ENCODE results near the gene TM4SF4. TPM values are rescaled to one million over a fixed set of nuclear protein-coding genes. Genes with fewer than 3 reads are reported as not detected.

The TM4SF4 gene
- polyA plus RNA-seq, 1 donor (not counting 4 experiments of a cell fraction or from before 2014, with no cell fraction given), result not detected

GRCh38 chr3:149502438-149502837 lies 27.9 kb downstream of the TM4SF4 start:
- Histone ChIP-seq H2AFZ (ENCODE audit: control insufficient read depth, low read length) (no peak overlapping the region), H3K4me2 (ENCODE audit: control insufficient read depth, extremely low read depth, insufficient read depth, low read depth, low read length) (no peak overlapping the region), H3K9ac (ENCODE audit: control insufficient read depth, extremely low read depth, insufficient read depth, low read length) (no peak overlapping the region), H3K9me1 (ENCODE audit: control insufficient read depth, extremely low read depth, insufficient read depth, low read length) (no peaks in the 10 kb centered on the region), H3K4me3 (ENCODE audit: control insufficient read depth in 2 of 3, extremely low read depth in 1 of 3, insufficient read depth in 2 of 3, low read depth in 1 of 3, low read length in 3 of 3) (no peak overlapping the region), H3K4me1 (ENCODE audit: control insufficient read depth, extremely low read depth, insufficient read depth, low read length) (no peaks in the 10 kb centered on the region), H3K27ac (ENCODE audit: control insufficient read depth, insufficient read depth, low read length) (no peak overlapping the region), H3K79me2 (ENCODE audit: control insufficient read depth, insufficient read depth, low read length) (no peaks in the 10 kb centered on the region), H3K36me3 (ENCODE audit: control insufficient read depth in 2 of 2, extremely low read depth in 1 of 2, insufficient read depth in 2 of 2, low read length in 2 of 2) (no peaks in the 10 kb centered on the region), H4K20me1 (ENCODE audit: control insufficient read depth, extremely low read depth, insufficient read depth, low read length) (no peaks in the 10 kb centered on the region), H3K9me3 (ENCODE audit: control insufficient read depth, low read depth, low read length) (no peaks in the 10 kb centered on the region), H3K27me3 (ENCODE audit: control insufficient read depth, extremely low read depth, insufficient read depth, low read length) (no peaks in the 10 kb centered on the region)
- DNase-seq (ENCODE audit: low read depth, low spot score), result no peak
- no peak for FAIRE-seq
- TF ChIP-seq EZH2 (IDR thresholded peaks at IDR 0.05; ENCODE audit: low read length), result no peak
- TF ChIP-seq, protein P1, sequence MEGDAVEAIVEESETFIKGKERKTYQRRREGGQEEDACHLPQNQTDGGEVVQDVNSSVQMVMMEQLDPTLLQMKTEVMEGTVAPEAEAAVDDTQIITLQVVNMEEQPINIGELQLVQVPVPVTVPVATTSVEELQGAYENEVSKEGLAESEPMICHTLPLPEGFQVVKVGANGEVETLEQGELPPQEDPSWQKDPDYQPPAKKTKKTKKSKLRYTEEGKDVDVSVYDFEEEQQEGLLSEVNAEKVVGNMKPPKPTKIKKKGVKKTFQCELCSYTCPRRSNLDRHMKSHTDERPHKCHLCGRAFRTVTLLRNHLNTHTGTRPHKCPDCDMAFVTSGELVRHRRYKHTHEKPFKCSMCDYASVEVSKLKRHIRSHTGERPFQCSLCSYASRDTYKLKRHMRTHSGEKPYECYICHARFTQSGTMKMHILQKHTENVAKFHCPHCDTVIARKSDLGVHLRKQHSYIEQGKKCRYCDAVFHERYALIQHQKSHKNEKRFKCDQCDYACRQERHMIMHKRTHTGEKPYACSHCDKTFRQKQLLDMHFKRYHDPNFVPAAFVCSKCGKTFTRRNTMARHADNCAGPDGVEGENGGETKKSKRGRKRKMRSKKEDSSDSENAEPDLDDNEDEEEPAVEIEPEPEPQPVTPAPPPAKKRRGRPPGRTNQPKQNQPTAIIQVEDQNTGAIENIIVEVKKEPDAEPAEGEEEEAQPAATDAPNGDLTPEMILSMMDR (optimal IDR thresholded peaks at IDR 0.05 in 1 of 3, IDR thresholded peaks at IDR 0.05 in 1 of 3, conservative IDR thresholded peaks at IDR 0.05 in 1 of 3; ENCODE audit: extremely low read depth in 1 of 3, insufficient read depth in 2 of 3, low read length in 3 of 3), result no peak
- dilution Hi-C loops (cut with MboI; ENCODE audit: extremely low pct_ligation_motif_present, low sequenced_read_pairs), result no loop called here

DNA sequence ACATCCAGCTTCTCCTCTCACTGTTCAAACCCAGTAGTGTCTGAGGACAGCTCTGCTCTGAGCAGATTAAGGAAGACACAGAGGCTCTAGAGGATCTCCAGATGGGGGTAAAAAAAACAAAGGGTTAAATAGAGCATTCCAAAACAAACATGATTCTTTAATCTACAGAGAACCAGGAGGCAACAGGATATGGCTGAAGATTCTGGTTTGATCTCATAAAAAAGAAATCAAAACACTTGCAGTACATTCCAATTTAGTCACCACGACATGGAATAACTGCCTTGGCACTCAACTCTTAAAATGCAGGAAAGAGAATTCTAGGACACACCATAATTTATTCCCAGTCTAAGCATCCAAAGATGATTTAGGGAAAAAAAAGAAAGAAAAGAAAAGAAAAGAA lies 32.0 kb downstream of the TM4SF4 start:
- no peaks in the 10 kb centered on the region for H3K9me1 ChIP-seq (ENCODE audit: control insufficient read depth, extremely low read depth, insufficient read depth, low read length)
- no peaks in the 10 kb centered on the region for H3K9me3 ChIP-seq (ENCODE audit: control insufficient read depth, low read depth, low read length)
- H3K27ac ChIP-seq (ENCODE audit: control insufficient read depth, insufficient read depth, low read length), result no peak overlapping the region
- DNase-seq (ENCODE audit: low read depth, low spot score) (no peak), FAIRE-seq (no peak)
- TF ChIP-seq EZH2 (IDR thresholded peaks at IDR 0.05; ENCODE audit: low read length), result no peak
- TF ChIP-seq, protein P1 (optimal IDR thresholded peaks at IDR 0.05 in 1 of 3, IDR thresholded peaks at IDR 0.05 in 1 of 3, conservative IDR thresholded peaks at IDR 0.05 in 1 of 3; ENCODE audit: extremely low read depth in 1 of 3, insufficient read depth in 2 of 3, low read length in 3 of 3), result no peak
- no peaks in the 10 kb centered on the region for H3K27me3 ChIP-seq (ENCODE audit: control insufficient read depth, extremely low read depth, insufficient read depth, low read length)
- H3K4me1 ChIP-seq (ENCODE audit: control insufficient read depth, extremely low read depth, insufficient read depth, low read length), result no peaks in the 10 kb centered on the region
- no peaks in the 10 kb centered on the region for H3K79me2 ChIP-seq (ENCODE audit: control insufficient read depth, insufficient read depth, low read length)
- H3K4me3 ChIP-seq (ENCODE audit: control insufficient read depth in 2 of 3, extremely low read depth in 1 of 3, insufficient read depth in 2 of 3, low read depth in 1 of 3, low read length in 3 of 3), result no peak overlapping the region
- no peak overlapping the region for H2AFZ ChIP-seq (ENCODE audit: control insufficient read depth, low read length)
- H3K4me2 ChIP-seq (ENCODE audit: control insufficient read depth, extremely low read depth, insufficient read depth, low read depth, low read length), result no peak overlapping the region
- H4K20me1 ChIP-seq (ENCODE audit: control insufficient read depth, extremely low read depth, insufficient read depth, low read length), result no peaks in the 10 kb centered on the region
- H3K9ac ChIP-seq (ENCODE audit: control insufficient read depth, extremely low read depth, insufficient read depth, low read length), result no peak overlapping the region
- dilution Hi-C loops (cut with MboI; ENCODE audit: extremely low pct_ligation_motif_present, low sequenced_read_pairs), result no loop called here
- H3K36me3 ChIP-seq (ENCODE audit: control insufficient read depth in 2 of 2, extremely low read depth in 1 of 2, insufficient read depth in 2 of 2, low read length in 2 of 2), result no peaks in the 10 kb centered on the region

All from keratinocyte (primary cell).